GDM1 (cell line): ENCODE results near the gene FLT1.

ENCODE experiments used
- DNase-seq: peaks from one replicate; lab custom pipeline; 2025; lab: John Stamatoyannopoulos, UW

The FLT1 gene

GRCh38 chr13:28458608-28459007 is 36.3 kb downstream of the FLT1 start:
- DNase-seq: no peak

- DNase-seq: no peak
These were observed 36.9 kb downstream of the FLT1 start for GRCh38 chr13:28458051-28458450.

DNA sequence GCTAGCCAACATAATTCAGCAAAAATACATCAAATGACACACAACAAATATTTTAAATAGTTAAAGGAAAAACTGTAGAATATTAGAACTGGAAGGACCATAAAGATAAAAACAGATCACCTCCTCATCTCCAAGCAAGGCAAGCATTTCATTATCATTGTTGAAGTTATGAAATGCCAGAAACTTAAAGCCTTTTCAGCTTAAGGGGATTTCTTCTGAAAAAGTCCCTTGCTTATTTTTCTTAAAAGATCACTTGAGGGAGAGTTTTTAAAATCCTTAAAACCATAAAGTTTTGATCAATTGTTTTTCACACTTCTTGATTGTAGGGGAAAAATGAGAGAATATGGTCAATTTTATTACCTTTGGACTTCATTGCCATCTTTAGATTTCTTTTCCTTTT is 37.4 kb downstream of the FLT1 start:
- no peak for DNase-seq

GRCh38 chr13:28455580-28456194 is 39.2 kb downstream of the FLT1 start:
- no peak for DNase-seq

- DNase-seq: no peak
These were observed 42.2 kb downstream of the FLT1 start for GRCh38 chr13:28452755-28453154.

- no peak for DNase-seq
These were observed 43.3 kb downstream of the FLT1 start for GRCh38 chr13:28451482-28452217.

- DNase-seq: no peak
These were observed 44.8 kb downstream of the FLT1 start for GRCh38 chr13:28449826-28450773.

DNA sequence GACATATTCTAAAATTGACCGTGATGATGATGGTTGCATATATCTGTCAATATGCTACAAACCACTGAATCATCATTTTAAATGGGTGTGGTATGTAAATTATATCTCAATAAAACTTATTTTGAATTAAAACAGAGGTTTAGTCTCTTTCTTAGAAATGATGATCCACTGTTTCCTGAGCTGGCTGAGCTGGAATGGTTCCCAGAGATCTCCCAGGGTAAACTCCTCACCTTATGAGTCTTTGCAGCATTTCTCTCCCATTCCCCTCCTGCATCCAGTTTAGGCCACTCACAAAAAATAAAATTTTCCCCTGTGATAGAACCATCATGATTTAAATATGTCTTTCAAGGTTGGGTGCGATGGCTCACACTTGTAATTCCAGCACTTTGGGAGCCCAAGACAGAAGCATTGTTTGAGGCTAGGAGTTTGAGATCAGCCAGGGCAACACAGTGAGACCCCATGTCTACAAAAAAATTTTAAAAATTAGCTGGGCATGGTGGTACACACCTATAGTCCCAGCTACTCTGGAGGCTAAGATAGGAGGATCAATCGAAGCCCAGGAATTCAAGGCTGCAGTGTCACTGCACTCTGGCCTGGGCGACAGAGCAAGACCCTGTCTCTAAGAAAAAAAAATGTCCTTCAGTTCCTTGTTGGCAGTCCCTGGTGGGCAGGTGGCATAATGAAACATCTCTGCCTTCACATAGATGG is 46.1 kb downstream of the FLT1 start:
- DNase-seq: no peak

GRCh38 chr13:28447989-28448388 is 46.9 kb downstream of the FLT1 start:
- DNase-seq: no peak

DNA sequence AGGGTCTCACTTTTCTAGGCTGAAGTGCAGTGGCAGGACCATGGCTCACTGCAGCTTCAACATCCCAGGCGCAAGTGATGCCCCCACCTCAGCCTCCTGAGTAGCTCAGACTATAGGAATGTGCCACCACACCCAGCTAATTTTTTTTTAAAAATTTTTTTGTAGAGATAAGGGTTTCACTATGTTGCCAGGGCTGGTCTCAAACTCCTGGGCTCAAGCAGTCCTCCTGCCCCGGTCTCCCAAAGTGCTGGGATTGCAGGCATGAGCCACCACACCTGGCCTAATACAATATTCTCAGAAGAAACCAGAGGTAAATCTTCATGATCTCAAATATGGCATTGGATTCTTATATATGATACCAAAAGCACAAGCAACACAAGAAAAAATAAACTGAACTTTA is 47.7 kb downstream of the FLT1 start:
- DNase-seq: no peak

DNA sequence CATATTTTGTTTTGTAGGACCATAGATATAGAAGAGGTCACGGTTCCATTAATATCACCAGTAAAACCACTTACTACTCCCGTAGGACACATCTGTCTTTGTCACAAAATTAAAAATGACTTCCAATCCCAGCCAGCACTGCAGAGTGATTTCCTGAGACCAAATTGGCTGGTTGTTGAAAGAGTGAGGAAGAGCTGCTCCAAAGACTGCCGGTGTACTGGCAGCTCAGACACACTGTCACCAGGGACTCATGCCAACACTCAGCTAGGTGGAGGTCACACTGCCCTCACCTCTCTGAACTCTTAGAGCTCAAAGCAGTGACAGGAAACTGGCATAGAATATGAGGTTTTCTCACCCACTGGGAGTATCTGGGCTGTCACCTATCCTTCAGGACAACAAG is 52.1 kb downstream of the FLT1 start:
- DNase-seq: no peak

DNA sequence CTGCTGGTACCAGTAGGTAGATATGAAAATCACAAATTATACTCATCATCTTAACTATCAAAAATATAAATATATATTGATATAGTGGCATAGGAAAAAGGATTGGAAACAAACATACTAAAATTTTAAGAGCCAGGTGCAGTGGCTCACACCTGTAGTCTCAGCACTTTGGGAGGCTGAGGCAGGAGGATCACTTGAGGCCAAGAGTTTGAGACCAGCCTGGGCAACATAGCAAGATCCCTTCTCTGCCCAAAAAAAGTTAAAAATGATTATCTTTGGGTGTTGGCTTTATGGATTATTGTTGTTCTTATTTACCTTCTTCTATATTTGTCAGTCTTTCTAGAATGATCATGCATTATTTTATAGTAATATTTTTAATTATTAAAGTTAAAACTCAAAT is 53.4 kb downstream of the FLT1 start:
- DNase-seq: no peak

DNA sequence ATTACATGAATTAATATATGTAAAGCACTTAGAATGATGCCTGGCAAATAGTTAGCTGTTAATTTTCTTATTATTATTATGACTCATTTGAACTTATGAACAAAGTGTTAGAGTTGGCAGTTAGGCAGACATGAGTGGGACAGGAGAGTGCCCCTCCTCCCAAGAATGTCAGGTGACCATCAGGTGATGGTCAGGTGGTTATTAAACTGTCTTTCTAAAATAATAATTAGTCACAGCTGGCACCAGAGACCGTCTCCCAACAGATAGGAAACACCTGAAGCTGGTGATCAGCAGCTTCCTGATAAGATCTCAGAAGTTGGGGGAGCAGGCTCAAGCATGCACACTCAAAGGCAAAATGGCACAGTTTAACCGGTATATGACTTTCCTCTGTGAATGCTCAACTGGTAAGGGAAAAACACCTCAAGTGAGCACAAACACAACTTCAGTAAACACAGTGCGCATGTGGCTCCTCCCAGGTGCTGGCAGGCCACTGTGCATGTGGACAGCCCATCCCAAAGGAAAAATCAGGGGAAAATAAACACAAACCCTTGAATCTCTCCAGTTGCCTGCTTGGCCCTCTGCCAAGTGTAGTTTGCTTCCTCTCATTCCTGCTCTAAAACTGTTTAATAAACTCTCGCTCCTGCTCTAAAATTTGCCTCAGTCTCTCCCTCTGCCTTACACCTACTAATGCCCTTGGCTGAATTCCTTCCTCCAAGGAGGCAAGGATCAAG is 54.0 kb downstream of the FLT1 start:
- no peak for DNase-seq

- DNase-seq: no peak
These were observed 56.2 kb downstream of the FLT1 start for GRCh38 chr13:28438598-28439334.

- DNase-seq: no peak
These were observed 56.9 kb downstream of the FLT1 start for GRCh38 chr13:28438067-28438466.

DNA sequence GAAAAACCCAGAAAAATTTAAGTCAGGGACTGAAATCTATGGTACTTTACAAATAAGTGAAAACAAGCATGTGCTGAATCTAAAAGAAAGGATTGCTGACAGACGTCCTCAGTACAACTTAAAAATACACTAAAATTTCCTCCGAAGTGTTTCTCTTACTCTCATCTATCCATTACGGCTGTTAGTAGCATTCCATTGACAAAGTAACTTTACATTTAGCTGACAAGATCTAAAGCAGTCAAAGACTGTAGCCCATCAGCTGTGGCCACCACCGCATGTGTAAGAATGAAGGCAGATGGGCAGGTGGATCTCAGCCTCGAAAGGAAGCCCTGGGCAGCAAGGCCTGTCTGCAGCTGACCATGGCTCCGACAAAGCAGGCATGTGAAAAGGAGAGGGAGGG is 59.0 kb downstream of the FLT1 start:
- DNase-seq: no peak

- DNase-seq: no peak
These were observed 60.0 kb downstream of the FLT1 start for GRCh38 chr13:28434926-28435325.

DNA sequence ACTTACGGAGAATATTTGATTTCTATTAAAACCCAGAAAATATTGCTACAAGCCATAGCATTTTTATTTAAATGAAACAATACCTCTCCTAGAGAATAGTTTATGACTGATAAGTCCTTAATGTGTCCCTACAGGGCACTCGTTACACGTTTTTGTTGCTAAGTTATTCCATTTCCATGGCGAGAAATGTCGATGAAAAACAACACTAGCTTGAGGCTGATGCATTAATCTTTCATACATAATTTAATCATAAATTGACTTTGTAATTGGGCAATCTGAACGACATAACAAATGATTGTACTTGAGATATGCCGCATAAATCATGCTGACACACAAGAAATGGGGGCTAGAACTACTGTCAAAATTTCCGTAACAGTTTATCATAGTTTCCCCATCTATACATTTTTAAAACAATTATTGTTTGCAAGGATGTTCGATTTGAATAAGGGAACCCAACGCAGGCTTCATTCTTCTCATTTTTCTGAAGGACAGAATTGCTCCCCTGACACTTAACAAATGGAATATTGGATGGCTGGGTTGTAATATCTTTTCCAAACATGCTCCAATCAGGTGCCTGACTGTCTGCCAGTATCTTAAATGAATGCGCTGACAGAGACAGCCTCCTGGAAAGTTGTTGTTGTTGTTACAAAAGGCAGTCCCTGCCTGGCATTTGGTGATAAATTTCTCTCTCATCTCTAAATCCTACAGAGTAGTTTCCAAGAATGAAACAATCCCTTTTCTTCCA is 61.9 kb downstream of the FLT1 start:
- DNase-seq: no peak

DNA sequence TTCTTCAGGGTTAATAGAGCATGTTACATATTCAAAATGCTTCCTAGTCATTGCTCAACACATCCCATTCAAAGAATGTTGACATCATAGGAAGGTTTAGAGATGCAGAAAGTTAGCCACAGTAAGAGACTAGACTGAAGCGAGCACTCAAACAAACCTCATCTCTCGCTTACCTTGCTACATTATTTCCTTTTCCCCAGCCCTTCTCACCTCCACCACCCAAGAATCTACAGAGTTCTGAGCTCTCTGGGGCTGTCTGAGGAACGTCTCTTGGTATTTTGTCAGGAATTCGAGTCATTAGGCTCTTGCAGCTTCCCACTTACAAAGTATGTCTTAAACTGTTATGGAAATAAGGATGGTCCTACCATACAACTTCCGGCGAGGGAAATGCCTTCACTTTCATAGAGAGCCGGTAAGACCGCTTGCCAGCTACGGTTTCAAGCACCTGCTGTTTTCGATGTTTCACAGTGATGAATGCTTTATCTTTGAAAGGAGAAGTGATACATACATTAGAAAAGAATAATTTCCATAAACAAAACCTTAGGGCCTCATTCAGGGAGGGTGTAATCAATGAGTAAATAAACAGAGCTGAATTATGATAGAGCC is 65.1 kb downstream of the FLT1 start:
- no peak for DNase-seq

GRCh38 chr13:28429096-28429495 is 65.8 kb downstream of the FLT1 start:
- no peak for DNase-seq
